Fibroblast of skin of back (primary cell): Measurements from ENCODE around the gene COX7A2.

ENCODE experiments used
- DNase-seq: peaks from one replicate; pipeline ENCODE4 v3.0.0-alpha.2; 2013

COX7A2 gene

GRCh38 chr6:75220357-75220756, 23.2 kb downstream of the COX7A2 start:
- DNase-seq, result peak; percentile 23

- peak; percentile 45 for DNase-seq
Observed at GRCh38 chr6:75219263-75219662, 24.3 kb downstream of the COX7A2 start.

GRCh38 chr6:75217193-75217592, 26.4 kb downstream of the COX7A2 start:
- DNase-seq, result peak; percentile 88

DNA sequence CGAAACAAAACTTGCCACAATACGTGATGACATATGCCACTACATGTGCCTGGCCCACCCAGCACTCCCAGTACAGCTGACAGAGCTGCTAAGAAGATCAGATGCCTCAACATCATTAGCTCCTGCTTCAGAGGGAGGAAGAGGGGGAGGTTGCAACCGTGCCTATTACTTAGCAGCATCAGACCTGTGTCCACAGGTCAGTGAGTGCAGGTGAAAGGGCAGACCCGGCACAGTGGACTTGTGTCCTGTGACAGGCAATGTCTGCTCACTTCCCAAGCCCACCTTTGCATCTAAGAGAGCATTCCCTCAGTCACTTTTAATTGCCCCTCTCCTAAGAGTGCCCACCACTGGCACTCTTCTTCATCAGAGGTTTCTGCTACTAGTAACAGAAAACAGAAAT, 28.3 kb downstream of the COX7A2 start:
- DNase-seq, result no peak

DNA sequence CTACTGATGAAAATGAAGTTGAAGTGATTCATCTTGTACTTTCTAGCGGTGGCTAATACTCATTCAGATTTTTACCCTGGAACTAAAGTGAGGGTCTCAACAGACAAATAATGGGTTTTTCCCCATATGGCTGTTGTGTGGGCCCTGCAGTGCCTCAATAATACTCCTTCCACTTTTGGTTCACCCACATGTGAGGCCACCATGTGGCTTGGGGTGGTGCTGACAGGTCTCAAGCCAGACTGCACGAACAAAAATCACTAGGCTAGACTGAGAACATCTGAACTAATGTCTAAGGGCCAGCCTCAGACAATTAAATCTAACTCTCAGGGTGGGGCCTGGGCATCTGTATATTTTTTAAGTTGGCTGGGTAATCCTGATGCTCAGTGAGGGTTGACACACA, 29.9 kb downstream of the COX7A2 start:
- DNase-seq, result no peak

DNA sequence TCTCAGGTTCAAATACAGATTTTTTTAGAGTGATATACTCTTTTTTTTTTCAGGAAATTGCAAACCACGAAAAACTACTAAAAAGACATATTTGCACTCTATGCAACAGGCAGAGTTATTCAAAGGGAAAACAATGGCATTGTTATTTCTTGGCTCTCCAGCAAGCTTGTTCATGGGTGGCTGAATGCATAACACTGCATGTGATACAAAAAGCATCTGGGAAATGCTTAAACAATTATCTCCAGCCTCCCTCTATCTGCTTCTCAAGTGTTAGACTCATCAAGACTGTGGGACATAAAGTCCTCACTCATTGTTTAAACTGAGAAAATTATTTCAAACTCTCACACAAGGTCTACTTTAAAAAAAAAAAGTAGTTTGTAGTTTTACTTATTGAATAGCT, 30.5 kb downstream of the COX7A2 start:
- peak; percentile 78 for DNase-seq

GRCh38 chr6:75211920-75212590, 31.5 kb downstream of the COX7A2 start:
- no peak for DNase-seq

DNA sequence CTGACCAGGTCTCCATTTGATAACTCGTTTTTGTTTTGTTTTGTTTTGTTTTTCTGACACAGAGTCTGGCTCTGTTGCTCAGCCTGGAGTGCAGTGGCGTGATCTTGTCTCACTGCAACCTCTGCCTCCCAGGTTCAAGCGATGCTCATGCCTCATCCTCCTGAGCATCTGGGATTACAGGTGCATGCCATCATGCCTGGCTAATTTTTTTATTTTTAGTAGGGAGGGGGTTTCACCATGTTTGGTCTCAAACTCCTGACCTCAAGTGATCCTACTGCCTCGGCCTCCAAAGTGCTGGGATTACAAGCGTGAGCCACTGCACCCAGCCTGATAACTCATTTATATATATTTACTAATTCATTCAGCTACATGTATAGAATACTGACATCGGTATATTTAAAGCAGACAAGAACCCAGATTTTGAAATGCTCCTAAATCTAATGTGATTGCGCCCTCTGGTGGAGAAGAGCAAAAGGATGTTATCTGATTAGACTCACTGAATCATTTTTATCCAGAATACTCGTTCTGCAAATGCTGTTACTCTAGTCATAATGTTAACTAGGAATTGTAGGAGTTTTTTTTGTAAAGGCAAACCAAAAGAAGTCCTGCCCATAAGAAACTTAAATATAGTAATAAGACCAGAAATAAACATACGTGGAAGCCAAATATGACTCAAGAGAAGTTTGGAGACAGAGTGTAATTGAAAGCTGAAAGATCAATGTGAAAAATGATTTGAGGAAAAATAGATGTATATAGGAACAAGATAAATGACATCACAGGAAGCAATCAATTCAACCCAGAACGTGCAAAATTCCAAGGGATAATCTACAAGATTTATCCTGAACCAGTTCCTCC, 32.5 kb downstream of the COX7A2 start:
- DNase-seq, result peak; percentile 72

DNA sequence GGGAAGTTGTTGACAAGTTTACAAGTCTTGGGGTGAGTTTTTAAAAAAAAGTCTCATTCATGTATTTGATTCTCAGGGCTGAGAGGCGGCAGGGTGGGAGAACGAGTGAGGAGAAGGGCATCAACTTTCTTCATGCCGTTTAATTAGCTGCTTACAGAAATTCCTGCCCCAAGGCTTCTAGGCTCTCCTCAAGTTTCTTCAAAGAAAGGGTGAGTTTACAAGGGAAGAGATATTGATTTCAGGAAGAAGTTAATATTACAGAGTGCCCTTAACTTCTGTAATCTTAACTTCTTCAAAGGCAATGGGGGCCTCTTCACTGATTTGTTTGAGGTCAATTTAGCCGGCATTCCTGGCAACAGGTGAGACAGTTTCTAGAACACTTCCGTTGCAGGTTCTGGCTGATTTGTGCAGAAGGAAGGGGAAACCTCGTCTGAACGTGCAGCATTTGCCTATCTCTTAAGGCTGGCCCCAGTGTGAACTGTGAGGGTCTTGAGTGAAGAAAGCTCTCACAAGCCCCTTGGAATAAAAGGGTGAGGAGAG, 34.3 kb downstream of the COX7A2 start:
- DNase-seq, result no peak

DNA sequence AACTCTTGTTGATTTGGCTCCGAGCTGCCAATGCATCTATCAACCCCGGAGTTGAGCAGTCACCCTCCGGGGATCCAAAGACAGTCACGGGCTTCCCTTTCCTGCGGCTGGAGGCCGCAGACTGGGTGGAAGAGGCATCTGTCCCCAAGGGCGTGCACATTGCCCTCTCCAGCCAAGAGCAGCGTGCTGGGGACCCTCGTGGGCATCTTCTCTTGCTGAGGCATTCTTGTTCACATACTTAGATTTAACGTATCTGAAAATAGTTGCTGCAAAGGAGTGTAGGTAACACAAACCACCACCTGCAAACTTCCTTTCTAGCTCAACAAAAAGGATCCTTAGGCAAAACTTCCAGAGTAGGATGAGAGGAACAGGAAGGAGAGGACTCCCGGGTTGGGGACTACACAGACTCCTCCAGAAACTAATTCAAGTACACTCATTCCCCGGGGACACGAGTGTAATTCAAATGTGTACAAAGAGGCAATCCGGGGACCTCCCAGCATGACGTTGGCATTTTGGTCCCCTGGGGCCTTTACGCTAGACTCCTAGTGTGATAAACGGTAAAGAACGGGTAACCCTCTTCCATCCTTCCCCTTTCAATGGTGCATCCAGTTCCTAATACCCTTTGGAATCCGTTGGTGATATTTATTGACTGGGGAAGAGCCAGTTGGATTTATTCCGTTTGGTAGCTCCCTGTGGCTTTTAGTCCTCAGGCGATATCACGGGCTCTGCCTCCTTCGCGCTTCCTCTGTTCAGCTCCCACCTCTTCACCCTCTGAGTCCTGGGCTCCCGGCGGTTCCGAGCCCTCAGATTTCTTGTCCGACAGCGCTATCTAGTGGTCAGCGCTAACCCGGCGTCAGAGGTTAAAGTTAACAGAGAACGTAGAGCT, 35.1 kb downstream of the COX7A2 start:
- DNase-seq, result peak; percentile 84

DNA sequence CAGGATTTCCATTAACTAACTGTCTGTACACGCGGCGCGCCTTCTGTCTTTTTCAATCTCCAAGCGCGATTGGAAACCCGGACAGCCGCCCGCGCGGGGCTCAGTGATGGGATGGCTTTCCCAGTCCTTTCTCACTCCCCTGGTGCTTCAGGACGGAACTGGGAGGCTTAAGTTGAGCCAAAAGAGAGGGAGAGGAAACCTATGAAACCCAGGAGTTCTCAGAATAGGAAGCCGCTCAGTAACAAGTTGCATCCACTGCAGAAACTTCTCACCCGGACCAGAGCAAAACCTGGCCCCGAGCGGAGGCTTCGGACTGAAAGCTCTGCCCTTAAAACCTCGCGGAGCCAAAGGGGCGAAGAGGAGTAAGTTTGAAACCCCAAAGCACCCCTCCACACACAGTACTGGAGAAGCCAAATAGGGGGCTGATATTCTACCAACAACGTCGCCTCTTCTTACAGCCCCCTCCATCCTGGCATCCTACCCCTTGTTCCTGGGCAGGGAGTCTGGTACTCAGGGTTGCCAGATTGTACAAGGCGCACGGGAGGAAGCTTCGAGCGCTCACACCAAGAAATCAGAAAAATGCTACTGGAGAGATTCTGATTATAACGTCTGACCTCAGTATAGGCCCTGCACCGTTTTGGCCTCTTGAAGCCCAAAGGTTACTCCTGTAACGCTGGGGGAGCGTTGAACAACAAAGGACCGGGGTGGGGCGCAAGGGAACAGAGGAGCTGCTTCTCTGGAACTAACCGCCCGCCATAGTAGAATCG, 36.8 kb downstream of the COX7A2 start:
- peak; percentile 68 for DNase-seq

DNA sequence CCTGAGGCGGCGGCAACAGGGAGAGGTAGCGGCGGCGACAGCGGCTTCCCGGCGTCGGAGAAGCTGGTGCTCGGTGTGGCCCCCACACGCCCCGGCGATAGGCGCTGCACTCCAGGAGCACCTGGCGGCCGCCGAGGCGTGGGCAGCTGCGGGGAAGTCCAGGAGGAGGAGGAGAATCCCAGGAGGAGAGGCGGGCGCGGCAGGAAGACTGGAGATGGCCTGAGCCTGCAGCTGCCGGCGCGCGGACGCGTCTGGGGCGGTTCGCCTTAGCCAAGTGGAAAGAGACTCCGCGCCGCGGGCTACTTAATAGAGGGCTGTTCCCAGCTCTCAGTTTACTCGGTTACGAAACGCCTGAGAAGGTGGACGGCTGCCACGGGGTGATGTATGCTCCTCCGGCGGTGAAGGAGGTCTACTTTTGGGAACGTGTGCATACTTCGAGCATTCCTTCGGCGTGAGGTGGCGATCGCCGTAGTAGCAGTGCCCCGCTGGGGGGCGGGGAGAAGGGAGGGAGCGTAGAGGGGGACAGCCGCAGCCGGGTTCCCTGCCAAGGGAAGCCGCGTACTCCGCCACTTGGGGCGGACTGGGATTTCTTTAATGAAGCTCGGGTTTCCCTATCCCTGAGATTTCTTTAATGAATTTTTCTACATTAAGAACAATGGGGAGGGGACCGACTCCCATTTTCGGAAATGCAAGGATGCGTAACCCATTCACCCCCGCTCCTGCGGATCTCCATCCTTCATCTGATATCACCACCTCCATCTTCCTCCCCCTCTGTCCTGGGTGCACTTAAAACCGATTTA, 37.6 kb downstream of the COX7A2 start, which contains the start of gene COL12A1:
COL12A1 (minus strand) TSS at position 278 of the 800 bp plus-strand sequence. CDS start 3,261 bp downstream, outside the sequence.
- peak; percentile 99 for DNase-seq

DNA sequence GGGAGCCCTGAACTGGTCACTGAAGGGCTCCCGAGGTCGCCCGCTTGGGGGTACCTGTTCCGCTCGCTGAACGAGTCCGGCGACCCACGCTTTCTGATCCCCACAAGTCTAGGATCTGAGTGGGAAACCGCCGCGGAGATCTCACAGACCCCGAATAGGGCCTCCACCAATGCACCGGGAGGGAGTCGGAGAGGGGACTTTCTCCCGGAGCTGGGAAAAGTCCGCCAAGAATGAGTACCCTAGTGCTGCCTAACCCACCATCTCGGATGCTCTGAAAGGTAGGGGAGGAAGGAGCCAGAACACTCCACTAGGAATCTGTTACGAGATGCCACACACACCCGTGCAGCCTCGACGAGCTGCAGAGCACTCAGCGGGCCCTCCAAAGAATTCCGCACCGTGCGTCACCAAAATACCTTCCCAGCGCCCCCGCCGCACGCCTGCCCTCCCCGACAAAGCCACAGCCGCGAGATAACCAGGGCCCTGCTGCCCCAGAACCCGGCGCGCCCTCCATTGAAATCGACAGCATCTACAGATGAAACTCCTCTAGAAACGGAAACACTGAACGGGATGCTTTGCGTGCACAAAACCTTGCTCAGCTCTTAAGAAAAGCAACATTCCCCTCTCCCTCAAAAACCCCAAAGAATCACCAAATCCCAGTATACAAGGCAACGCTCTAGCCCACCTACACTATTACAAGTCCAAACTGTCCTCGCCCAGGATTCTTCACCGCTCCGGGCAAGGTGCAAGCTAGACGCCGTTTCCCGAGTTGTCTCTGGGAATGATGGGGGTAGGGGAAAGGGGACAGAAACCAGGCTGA, 38.4 kb downstream of the COX7A2 start:
- peak; percentile 87 for DNase-seq

GRCh38 chr6:75204217-75204958, 39.2 kb downstream of the COX7A2 start:
- peak; percentile 93 for DNase-seq

DNA sequence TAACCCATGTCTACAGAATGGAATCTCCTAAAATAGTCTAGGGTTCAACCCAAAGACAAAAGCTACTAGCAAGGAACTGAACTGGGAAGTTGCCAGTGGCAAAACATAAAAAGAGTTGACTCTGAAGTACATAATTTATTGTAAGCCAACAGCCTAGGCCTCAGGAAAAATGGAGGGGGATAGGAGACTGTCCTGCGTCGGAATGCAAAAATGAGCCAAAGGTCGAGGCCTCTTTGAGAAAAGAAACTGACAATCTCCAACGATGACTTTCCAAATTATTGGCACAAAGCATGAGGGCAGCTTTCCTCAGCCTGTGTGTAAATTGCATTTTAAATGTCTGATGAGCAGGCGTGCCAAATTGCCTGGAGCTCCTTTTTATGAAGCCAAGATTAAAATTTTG, 39.9 kb downstream of the COX7A2 start:
- DNase-seq, result peak; percentile 40

- peak; percentile 39 for DNase-seq
Observed at GRCh38 chr6:75202676-75203131, 40.9 kb downstream of the COX7A2 start.

- peak; percentile 52 for DNase-seq
Observed at GRCh38 chr6:75201901-75202672, 41.5 kb downstream of the COX7A2 start.

- peak; percentile 74 for DNase-seq
Observed at GRCh38 chr6:75201021-75201420, 42.6 kb downstream of the COX7A2 start.
